Adrenal gland (tissue), 12 donors: ENCODE results near the gene NETO2. TPM values are rescaled to one million over a fixed set of nuclear protein-coding genes. Genes with fewer than 3 reads are reported as not detected.

Source experiments
- DNase-seq, 7 donors: peaks; one replicate each; pipeline ENCODE4 v3.0.0-alpha.2; 2019 to 2020
- H3K27ac ChIP-seq, 5 donors: fragments of 200-600 bp; sonication (generic) in 4 of 5; 1 replicate in 3 of 5; 2 replicates in 2 of 5; pipeline versions ENCODE4 v1.5.1 to v1.8.0; 2016 to 2020; ENCODE audit warnings: mild to moderate bottlenecking in 1 of 5
- H3K27me3 ChIP-seq: fragments of 200-600 bp; 2 replicates; pipeline ENCODE4 v1.8.0; 2021
- H3K36me3 ChIP-seq, 2 donors: fragments of 200-600 bp; replicated peaks in 1 of 2; 1 replicate in 1 of 2; 2 replicates in 1 of 2; pipeline versions ENCODE4 v1.5.1 to v1.8.0; 2018 to 2022
- H3K4me1 ChIP-seq, 2 donors: fragments of 200-600 bp; replicated peaks in 1 of 2; 1 replicate in 1 of 2; 2 replicates in 1 of 2; pipeline versions ENCODE4 v1.5.1 to v1.8.0; 2018 to 2021
- H3K4me3 ChIP-seq, 4 donors: fragments of 200-600 bp; sonication (generic) in 3 of 4; one replicate each; pipeline ENCODE4 v1.5.1; 2016 to 2018
- H3K9me3 ChIP-seq, 3 donors: fragments of 200-600 bp; sonication (generic) in 1 of 3; replicated peaks in 1 of 3; 1 replicate in 2 of 3; 2 replicates in 1 of 3; pipeline versions ENCODE4 v1.5.1 to v1.8.0; 2016 to 2021
- POLR2A ChIP-seq, 2 donors: fragments of 450-650 bp; IDR thresholded peaks; one replicate each; pipeline ENCODE4 v1.6.1; 2017; ENCODE audit warnings: antibody characterized with exemption in 2 of 2, mild to moderate bottlenecking in 2 of 2, moderate library complexity in 1 of 2
- WGBS, 4 donors: extraction: QIAGEN DNeasy Blood & Tissue Kit in 2 of 4; methylation state at CpG; one replicate each; pipeline versions ENCODE4 v1.1.5 to v1.1.7; 2013 to 2017; 5-methylcytosine and 5-hydroxymethylcytosine counted together
- intact Hi-C, 2 donors: fragments of 100-400 bp; cut with DNase I; formaldehyde crosslinking; loops; one replicate each; pipeline versions ENCODE4 v1.14.1 to v1.15.0; 2022 to 2023
- polyA plus RNA-seq, 3 donors: library from polyadenylated mRNA; stranded (reverse); fragments of 200-250 nt in 2 of 3; fragments of 350-450 nt in 1 of 3; fragmentation: Illumina TruSeq in 1 of 3; extraction: RNeasy Lipid Tissue Mini Kit (QIAGEN cat#74804) in 1 of 3; gene quantifications; one replicate each; pipeline ENCODE4 v1.2.3, GENCODE V29; 2013 to 2014
- total RNA-seq, 9 donors: library from RNA; depleted of rRNA in 4 of 9; stranded (reverse); fragments of >200 nt in 4 of 9; fragments of 120-200 nt in 1 of 9; fragmentation: NEBNext Ultra II Directional in 1 of 9; extraction: Animal tissue kit (Norgen Biotek cat#: 25700) in 1 of 9; gene quantifications; one replicate each; pipeline versions ENCODE4 v1.1.0 to v1.2.4, GENCODE V29; 2013 to 2023
- TF ChIP-seq, protein P1 (sequence below), 6 experiments: fragments of 450-650 bp in 4 of 6; fragments of 200-600 bp in 2 of 6; sonication (generic) in 1 of 6; IDR thresholded peaks; 1 replicate in 5 of 6; 2 replicates in 1 of 6; pipeline versions ENCODE4 v1.5.1 to v1.8.0; 2016 to 2021; ENCODE audit warnings: antibody characterized with exemption in 6 of 6, mild to moderate bottlenecking in 2 of 6, moderate library complexity in 1 of 6
- donor health status: healthy with polysubstance abuse.
- donor health status: Bipolar disorder and iron deficiency.
- donor health status: DM: yes; HTN: yes; CAD: no.
- donor health status: DM: no; HTN: no; CAD: no.
- donor health status: DM: no; HTN: no; CAD: no.
- donor health status: DM: yes; HTN: yes; CAD: no.

Gene NETO2
- total and polyA plus RNA-seq, 12 donors, result 1.9 to 46.3 (median 9.8) TPM

DNA sequence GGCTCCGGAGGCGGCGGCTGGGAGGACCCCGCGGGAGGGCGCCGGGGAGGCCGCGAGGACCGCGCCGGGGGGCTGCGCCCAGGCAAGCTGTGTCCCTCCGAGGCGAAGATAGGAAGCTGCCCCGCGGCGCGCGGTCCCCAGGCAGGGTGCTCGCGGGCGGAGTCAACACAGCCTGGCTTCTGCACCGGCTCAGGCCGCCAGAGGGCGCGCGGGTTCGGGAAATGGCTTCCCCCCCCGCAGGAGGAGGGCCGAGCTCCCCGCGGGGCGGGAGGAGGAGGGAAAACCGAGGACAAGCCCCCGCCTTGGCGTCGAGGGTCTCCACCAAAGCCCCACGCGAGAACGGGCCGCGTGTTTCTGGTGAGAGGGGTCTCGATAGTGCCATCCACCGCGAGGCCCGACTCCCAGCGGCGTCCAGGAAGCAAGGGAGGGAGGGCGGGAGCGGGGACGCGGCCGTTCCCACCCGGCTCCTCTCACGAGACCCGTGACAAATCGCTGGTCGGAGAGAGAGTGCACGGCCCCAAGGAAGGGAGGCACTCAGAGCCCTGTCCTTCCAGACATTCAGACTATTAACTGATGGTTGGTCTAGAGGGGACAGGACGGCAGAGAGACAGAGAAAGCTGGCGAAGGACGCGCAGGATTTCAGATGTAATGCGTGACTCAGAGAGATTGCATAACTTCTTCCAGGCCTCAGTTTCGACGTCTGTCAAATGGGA, 105.8 kb downstream of the NETO2 start:
- no peaks in the 10 kb centered on the region for H3K36me3 ChIP-seq
- peaks cover 0 to 6% of the 10 kb centered on the region in 2 donors for H3K4me1 ChIP-seq
- H3K4me3 ChIP-seq, result peak overlapping the region; percentile 3 to 65 (median 40)
- WGBS, 4 donors, result 3 to 13% (median 4%) methylated on average over 8 to 65 of the region's 67 CpGs
- DNase-seq, result peak; percentile 84 to 93 (median 92)
- H3K27ac ChIP-seq, result peak overlapping the region in 2 of 5 donors; percentile 54 to 70
- H3K9me3 ChIP-seq, result no peaks in the 10 kb centered on the region
- no peaks in the 10 kb centered on the region for H3K27me3 ChIP-seq
- TF ChIP-seq, protein P1, sequence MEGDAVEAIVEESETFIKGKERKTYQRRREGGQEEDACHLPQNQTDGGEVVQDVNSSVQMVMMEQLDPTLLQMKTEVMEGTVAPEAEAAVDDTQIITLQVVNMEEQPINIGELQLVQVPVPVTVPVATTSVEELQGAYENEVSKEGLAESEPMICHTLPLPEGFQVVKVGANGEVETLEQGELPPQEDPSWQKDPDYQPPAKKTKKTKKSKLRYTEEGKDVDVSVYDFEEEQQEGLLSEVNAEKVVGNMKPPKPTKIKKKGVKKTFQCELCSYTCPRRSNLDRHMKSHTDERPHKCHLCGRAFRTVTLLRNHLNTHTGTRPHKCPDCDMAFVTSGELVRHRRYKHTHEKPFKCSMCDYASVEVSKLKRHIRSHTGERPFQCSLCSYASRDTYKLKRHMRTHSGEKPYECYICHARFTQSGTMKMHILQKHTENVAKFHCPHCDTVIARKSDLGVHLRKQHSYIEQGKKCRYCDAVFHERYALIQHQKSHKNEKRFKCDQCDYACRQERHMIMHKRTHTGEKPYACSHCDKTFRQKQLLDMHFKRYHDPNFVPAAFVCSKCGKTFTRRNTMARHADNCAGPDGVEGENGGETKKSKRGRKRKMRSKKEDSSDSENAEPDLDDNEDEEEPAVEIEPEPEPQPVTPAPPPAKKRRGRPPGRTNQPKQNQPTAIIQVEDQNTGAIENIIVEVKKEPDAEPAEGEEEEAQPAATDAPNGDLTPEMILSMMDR (IDR thresholded peaks at IDR 0.05), result peak; percentile 85 to 95 (median 93)
- no peak for TF ChIP-seq POLR2A (IDR thresholded peaks at IDR 0.05)
- intact Hi-C loops, result loop anchor here (5.0 to 10.0 kb wide), 4 partner anchors 99 to 1129 kb away; partner anchors contain the start of gene NETO2 (in 1 of the 2)

DNA sequence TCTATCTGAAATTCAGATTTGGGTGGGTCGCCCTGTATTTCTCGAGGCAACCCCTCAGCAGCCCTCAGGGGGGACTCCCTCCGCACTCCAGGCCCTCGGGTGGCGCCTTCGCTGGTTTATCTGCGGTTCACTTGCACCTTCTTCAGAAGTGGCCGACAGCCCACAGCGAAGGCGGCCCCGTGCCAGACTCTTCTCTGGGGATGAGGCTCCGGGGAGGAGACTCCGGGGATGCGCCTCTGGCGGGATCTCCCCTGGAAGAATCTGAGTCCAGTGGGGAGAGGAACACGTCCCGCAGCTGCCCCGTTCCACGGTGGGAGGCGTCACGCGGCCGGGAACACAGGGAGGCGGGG, 106.4 kb downstream of the NETO2 start:
- Histone ChIP-seq H3K27me3 (no peaks in the 10 kb centered on the region), H3K4me3 (peak overlapping the region; percentile 3 to 65 (median 40)), H3K9me3 (no peaks in the 10 kb centered on the region), H3K36me3 (no peaks in the 10 kb centered on the region), H3K27ac (peak overlapping the region in 2 of 5 donors; percentile 54 to 70), H3K4me1 (peaks cover 0 to 6% of the 10 kb centered on the region in 2 donors)
- no peak for TF ChIP-seq POLR2A (IDR thresholded peaks at IDR 0.05)
- TF ChIP-seq, protein P1 (IDR thresholded peaks at IDR 0.05), result no peak
- intact Hi-C loops, result loop anchor here (5.0 to 10.0 kb wide), 4 partner anchors 100 to 1130 kb away; partner anchors contain the start of gene NETO2 (in 1 of the 2)
- 3% methylated on average over 12 to 24 of the region's 24 CpGs; no CpG with 5 or more reads in 1 of the 4 donors for WGBS, 4 donors
- DNase-seq, result peak in 6 of 7 donors; percentile 27 to 57 (median 39)

DNA sequence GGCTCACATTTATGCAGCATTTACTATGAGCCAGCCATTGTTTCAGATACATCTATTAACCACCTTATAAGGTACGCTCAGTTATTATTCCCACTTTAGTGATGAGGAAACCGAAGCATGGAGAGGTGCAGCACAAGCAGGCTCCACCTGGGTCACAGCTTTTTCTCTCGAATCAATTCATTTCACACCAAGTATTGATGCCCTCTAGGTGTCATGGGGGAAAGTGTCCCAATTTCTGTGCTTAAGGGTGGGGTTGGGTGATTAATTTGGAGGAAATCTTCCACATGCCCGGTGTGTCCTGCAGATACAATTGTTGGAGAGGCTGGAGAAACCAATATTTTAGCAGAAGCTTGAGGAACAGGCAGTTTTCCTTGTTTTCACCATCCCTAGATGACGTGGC, 107.5 kb downstream of the NETO2 start:
- H3K36me3 ChIP-seq, result no peaks in the 10 kb centered on the region
- H3K4me3 ChIP-seq, result no peak overlapping the region
- TF ChIP-seq, protein P1 (IDR thresholded peaks at IDR 0.05), result no peak
- no peak for TF ChIP-seq POLR2A (IDR thresholded peaks at IDR 0.05)
- intact Hi-C loops, result loop anchor here (5.0 to 10.0 kb wide), 4 partner anchors 101 to 1131 kb away; partner anchors contain the start of gene NETO2 (in 1 of the 2)
- H3K9me3 ChIP-seq, result no peaks in the 10 kb centered on the region
- H3K4me1 ChIP-seq, result peaks cover 0 to 6% of the 10 kb centered on the region in 2 donors
- no peak for DNase-seq
- H3K27me3 ChIP-seq, result no peaks in the 10 kb centered on the region
- WGBS, 4 donors, result 87 to 96% (median 93%) methylated on average over 5 of the region's 5 CpGs
- H3K27ac ChIP-seq, result no peak overlapping the region

DNA sequence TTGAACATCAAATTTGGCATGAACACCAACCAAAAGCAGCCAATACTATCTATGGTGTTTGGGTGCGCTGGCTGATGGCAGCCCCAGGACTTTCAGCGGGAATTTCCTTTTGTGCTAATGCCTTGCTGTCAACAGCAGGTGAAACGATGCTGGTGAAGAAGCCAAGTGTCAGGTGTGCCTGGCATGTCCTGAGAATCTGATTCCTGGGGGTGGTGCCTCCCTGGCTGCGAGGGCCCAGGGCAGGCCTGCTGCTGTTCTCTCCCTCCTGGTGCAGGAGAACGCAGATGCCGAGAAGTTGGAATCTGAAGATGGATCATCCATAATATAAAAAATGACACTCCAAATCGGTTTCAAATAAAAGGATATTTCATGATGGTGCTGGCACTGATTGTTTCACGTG, 108.3 kb downstream of the NETO2 start:
- Histone ChIP-seq H3K9me3 (no peaks in the 10 kb centered on the region), H3K27me3 (no peaks in the 10 kb centered on the region), H3K4me1 (peaks cover 0 to 6% of the 10 kb centered on the region in 2 donors), H3K4me3 (no peak overlapping the region), H3K36me3 (no peaks in the 10 kb centered on the region), H3K27ac (no peak overlapping the region)
- WGBS, 4 donors, result 87 to 94% (median 90%) methylated on average over 8 of the region's 8 CpGs
- no peak for DNase-seq
- intact Hi-C loops, result loop anchor here (5.0 to 10.0 kb wide), 4 partner anchors 102 to 1132 kb away; partner anchors contain the start of gene NETO2 (in 1 of the 2)
- TF ChIP-seq, protein P1 (IDR thresholded peaks at IDR 0.05), result no peak
- TF ChIP-seq POLR2A (IDR thresholded peaks at IDR 0.05), result no peak
